Measurements from ENCODE around the gene GPR65.
"Not testable (repeated sequence)": the region's sequence is repeated elsewhere in the genome, so short reads cannot be mapped to it uniquely, and the experiment has no call there.

The GPR65 gene

DNA sequence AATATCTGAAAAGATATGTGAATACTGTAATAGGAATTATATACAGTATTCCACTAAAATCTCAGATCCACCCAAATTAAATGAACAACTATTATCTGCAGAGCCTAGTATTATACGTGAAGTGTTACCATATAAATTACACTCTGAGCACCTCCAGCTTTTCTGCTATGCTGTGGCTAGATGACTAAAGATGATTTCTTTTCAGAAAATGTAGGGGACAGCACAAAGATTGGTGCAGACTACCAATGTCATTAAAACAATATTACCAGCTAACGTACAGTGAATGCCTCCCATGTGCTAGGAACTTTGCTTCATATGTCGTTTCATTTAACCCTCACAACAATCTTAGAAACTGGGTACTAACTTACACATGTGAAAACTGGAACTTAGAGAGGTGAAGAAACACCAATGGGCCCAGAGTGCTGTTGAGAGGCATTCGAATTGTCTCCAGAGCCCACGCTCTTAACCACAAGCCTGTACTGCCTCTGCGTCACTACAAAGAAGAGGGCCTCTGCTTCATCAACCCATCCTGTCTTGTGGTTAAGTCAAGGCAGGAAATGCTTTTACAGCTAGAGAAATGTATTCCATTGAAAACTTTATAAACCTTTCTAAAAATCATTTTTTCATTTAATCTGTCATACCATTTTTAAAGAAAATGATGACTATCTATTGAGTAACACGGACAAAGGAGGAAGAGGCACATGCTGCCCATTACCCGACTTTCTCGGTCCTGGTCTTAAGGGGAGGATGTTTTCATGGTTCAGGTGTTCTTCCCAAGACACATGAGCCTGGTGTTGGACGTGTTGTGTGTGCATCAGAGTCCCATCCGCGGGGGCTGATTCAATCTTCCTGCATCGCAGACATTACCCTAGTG is 1.3 kb downstream of the GPR65 start:
- no peak for DNase-seq

DNA sequence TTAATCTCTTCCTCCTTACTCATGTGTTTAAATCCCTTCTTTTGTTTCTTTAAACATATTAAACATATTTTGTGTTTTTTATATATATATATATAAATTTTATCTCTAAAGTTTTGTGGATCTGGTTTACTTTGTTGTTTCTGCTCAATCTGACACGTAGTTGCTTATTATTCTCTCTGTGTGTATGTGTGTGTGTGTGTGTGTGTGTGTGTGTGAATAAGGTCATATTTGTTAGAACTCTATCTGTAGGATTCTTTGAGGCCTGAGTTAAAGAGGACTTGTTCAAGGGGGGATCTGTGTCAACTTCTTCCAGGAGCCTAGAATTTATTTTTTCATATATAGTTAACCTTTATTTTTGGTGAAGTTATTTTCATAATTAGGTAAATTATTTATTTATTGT is 2.7 kb downstream of the GPR65 start:
- no peak for DNase-seq

DNA sequence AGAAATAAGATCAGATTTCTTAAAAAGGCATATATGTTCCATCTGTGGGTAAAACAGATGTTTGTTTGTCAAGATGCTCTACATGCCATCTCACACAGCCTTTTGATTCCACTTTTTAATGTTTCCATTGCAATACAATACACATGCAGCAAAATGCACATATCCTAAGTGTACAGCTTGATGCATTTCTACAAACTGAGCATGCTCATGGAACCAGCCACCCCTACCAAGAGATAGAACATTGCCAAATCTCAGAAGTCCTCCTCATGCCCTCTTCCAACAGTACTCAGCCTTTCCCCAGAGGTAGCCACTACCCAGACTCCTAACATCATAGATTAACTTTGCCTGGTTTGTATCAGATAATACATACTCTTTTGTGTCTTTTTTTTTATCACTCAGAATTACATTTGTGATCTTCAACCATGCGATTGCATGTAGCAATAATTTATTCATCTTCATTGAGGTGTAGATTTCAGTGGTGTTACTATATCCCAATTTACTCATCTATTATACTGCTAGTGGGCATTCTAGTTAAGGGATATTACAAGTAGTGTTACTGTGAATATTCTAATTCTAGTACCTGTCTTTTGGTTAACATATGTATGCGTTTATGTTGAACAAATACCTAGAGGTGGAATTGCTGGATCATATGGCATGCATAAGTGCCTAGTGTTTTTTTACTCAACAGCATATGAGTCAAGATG is 3.3 kb downstream of the GPR65 start:
- no peak for DNase-seq

DNA sequence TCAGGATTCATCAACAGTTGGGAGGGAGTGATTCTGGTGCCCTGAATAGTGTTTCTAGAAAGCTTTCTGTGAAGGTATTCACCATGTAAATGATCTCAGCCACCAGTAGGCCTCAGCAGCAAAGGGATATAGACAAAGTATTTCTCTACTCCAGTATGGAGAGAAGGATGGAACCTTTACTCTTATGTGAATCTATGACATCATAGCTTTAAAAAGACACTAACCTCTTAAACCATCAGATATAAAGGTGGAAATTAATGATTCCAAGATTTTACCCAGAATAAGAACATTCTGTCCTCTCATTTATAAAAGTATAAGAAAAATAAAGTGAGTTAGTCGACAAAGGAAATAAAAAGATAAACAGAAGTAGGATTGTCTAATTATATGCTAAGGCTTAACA is 4.6 kb downstream of the GPR65 start:
- DNase-seq, result no peak

DNA sequence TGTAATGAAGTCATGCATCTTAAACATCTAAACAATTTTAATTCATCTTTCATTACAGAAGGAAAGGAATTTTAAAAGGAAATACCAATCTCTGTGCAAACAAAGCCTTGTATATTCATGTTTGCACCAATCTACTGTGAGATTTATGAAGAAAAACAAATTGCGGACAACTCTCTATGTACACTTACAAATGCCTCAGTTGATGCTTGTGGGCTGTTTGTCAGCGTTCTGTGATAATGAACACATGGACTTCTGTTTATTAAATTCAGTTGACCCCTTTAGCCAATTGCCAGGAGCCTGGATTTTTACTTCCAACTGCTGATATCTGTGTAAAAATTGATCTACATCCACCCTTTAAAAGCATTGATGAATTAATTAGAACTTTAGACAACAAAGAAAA is 5.4 kb downstream of the GPR65 start:
- no peak for DNase-seq

DNA sequence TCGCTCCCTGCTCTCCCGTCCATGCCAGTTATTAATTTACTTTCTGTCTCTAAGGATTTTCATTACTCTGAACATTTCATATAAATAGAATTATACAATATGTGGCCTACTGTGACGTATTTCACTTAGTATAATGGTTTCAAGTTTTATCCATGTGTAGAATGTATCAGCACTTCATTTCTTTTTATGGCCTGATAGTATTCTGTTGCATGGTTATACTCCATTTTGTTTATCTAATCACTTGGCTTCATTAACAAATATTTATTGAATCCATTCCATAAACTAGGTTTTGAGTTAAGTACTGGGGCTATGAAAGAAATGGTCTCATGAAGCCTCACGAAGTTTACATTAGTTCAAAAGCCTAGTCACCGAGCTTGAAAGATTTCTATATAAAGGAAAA is 7.6 kb downstream of the GPR65 start:
- no peak for DNase-seq

DNA sequence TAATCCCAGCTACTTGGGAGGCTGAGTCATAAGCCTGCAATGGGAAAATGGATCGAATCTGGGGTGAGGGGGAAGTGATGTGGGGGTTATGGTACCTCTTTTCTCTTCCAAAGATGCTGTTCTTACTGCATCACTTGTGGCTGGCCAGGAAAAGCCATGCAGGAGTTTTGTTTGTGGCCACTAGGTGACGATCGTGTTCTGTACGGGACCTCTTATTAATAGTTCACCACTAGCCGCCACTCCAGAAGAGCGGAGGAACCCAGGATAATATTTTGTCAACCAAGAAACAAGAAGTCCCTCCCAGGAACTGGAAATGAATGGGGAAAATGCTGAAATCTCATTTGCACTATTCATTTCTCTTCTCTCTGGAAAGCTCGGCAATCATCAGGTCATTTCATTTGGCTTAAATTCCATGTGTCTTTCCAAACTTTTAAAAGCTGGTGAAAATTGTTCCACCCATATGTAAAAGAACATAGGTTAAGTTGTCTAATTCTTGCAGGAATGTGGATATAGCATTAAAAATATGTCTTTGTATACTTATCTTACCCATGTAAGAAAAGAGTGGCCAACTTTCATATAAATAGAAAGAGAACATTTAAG is 8.9 kb downstream of the GPR65 start:
- peak; percentile 47 for DNase-seq

DNA sequence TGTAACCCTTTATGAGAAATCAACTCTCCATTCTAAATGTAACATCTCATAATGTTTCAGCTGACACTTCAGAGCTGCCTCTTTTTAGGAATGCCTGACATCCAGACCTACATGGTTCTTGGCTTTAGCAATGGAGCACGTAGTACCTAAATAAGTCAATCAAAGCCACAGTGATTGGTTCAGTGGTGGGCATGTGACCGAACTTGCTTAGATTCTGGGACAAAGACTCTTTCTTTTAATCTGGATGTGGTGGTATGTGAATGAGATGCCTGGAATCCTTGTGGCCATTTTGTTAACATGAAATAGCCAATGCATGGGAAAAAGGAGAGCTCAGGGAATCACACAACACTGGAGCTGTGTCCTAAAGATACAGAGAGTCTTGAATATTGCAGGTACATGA is 11.8 kb downstream of the GPR65 start:
- no peak for DNase-seq

DNA sequence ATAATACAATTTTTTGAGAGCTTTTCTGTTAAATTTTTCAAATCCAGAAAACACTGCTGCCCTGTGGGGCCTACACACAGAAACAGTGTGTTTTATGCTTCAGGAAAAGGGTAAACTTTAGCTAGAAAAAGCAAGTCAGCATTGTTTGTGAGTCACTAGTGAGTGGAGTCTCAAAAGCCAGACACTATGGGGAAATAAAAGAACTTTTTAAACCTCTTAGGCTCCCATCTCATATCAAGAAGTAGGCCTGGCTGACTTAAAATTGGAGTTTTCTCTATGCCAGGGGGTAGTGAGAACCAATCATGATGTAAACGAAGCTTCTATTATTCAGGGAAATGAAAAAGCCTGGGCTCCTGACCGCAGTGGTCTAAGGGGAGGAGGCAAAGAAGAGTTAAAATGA is 12.6 kb downstream of the GPR65 start:
- no peak for DNase-seq

DNA sequence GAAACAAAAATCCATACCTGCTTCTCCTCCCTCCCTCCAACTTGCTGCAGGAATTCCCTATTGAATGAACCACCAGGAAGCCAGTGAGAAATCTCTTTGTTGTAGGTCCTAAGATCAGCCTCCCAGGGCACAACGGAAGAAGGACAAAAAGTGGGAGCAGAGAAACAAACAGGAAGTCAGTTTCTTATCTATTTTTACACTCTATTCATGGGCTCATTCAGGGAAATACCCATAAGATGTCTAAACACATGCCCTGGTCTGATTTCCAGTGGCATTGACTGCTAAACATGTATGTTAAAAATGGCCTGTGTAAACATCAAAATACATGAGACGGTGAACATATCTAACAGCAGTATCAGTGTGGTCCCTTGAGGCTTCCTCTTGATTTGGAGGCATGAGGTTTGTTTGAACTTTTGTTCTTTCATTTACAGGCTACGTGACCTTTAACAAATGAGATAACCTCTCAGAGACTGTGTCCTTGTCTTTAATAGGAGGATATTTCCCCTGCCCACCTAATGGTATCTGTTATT is 18.8 kb downstream of the GPR65 start:
- DNase-seq, result no peak

DNA sequence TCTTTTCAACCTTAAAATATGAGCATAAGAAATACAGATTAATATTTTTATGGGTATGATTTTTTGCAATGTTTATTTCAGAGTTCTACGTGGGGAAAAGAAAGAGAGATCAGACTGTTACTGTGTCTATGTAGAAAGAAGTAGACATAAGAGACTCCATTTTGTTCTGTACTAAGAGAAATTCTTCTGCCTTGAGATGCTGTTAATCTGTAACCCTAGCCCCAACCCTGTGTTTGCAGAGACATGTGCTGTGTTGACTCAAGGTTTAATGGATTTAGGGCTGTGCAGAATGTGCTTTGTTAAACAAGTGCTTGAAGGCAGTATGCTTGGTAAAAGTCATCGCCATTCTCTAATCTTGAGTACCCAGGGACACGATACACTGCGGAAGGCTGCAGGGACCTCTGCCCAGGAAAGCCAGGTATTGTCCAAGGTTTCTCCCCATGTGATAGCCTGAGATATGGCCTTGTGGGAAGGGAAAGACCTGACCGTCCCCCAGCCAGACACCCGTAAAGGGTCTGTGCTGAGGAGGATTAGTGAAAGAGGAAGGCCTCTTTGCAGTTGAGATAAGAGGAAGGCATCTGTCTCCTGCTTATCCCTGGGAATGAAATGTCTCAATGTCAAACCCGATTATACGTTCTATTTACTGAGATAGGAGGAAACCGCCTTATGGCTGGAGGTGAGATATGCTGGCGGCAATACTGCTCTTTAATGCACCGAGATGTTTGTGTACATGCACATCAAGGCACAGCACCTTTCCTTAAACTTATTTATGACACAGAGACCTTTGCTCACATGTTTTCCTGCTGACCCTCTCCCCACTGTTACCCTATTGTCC is 19.5 kb downstream of the GPR65 start:
- DNase-seq, result not testable (repeated sequence)

DNA sequence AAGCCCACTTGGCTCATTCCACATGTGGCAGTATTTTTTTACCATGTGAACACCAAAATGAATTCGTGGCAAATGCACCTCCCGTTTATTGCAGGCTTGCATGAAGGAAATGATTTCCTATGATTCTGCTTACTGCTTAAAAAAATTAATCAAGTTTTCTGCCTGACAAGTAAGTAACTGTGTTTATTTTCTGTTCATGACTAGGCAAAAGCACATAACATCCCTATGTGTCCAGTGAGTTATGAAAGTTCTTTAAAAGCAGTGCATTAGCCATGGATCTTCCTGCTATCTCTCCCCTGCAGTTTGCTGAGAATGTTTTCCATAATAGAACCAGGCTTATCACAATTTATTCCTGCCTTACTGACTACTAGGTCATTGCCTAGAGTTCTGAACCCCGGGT is 20.4 kb downstream of the GPR65 start:
- no peak for DNase-seq

DNA sequence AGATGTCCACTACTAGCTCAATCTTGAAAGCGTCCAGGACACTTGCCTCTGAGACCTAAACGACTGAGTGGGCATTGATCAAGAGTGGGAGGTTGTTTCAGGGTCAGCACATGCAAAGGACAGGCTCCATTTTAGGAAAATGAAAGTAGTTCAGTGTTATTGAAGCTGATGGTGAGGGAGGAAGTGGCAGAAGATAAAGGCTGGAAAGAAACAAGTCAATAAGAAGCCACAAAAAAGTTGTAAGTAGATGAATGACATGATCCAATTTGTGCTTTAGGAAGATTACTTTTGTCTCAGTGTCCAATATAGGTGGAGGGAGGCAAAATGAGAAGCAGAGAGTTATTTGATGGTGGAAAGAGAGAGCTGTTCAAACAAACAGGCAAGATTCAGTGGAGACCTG is 22.0 kb downstream of the GPR65 start:
- no peak for DNase-seq

DNA sequence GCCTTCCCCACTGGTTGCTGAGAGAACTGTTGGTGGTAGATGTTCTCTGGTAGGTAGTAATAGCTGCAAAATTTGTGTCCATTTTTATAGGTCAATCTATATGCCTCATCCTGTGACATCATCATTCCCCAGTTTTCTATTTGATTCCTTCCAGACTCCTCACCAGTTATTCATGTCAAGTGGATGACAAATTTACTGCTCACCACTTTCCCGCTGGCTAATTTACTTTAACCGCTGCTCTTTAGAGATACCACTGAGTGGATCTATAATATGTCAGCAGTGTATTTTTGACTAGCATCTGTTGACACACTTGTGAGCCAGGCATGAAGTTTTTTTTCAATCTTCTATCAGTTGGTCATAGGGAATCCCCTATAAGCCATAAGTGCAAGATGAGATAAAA is 24.6 kb downstream of the GPR65 start:
- no peak for DNase-seq

DNA sequence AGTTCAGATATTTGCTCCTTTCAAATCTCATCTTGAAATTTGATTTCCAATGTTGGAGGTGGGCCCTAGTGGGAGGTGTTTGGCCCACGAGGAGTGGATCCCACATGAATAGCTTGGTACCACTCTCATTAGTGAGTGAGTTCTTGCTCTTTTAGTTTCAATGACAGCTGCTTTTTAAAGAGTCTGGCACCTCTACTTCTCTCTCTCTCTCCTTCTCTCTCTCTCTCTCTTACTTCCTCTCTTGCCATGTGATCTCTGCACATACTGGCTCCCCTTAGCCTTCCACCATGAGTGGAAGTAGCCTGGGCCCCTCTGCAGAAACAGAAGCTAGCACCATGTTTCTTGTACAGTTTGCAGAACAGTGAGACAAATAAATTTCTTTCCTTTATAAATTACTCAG is 25.1 kb downstream of the GPR65 start:
- no peak for DNase-seq

DNA sequence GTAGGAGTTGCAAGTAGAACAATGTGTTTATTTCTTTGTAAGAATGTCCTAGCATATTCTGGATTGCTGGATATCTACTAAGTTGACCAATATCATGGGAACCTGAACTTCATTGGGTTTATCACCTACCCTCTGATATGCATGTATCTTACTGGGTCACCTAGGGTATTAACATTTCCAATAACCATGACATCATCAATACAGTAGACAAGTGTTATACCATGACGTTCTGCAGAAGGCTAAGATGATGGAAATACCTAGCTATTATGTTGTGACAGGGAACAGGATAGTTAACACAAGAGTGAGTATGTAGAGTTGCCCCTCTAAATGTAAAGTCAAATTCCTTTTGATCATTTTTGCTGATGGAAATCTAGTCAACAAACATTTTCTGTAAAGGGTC is 26.0 kb downstream of the GPR65 start:
- no peak for DNase-seq

DNA sequence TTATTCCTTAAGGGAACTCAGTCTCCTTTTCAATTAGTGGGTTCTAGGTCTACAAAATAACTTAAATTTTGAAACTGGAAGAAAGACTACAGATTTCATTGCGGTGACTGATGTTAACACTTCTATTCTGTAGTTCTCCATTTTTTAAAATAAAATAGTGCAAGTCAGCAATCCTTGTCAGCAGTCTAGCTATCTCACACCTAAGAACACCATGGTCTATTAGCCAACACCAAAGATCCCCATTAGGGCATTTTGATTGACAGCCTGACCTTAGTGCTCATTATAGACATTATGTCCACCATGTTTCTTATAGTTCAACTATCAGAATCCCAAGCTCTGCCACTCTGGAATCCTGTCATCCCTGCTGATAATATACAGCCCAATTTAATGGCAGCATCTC is 27.4 kb downstream of the GPR65 start:
- no peak for DNase-seq

DNA sequence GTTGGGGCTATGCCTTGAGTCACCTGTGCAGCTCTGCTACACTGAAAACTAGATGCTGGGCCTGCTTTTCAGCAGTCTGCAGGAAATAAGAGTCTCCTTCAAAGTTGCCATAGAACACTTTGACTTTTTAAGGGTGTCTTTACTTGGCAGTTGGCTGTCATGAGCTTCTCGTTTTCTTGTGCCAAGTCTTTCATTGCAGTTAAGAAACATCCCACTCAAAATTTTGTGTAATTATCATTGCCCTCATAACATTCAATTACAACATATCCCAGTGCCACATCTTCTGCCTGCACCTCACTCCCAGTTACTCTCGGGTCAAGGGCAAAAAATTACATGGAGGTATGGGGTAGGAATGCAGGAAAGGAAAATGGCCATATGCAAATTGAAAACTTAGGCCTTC is 29.1 kb downstream of the GPR65 start:
- no peak for DNase-seq

DNA sequence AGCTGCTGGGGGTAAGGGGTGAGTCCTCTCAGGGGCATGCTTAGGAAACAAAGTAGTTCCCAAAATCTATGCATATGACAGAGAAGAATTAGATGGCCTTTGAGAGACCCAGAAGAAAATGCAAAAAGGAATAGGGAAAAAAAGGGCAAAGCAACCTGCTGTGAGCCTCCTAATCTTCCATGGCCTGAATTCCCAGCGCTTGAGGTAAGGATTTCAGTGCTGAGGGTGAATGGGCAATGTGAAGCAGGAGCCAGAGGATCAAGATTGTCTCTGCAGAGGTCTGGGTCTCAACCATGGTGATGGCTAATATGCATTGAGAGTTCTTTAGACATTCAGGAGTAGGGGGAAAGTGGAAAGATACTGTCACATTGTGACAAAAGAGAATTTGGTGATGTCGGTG is 31.5 kb downstream of the GPR65 start:
- no peak for DNase-seq

DNA sequence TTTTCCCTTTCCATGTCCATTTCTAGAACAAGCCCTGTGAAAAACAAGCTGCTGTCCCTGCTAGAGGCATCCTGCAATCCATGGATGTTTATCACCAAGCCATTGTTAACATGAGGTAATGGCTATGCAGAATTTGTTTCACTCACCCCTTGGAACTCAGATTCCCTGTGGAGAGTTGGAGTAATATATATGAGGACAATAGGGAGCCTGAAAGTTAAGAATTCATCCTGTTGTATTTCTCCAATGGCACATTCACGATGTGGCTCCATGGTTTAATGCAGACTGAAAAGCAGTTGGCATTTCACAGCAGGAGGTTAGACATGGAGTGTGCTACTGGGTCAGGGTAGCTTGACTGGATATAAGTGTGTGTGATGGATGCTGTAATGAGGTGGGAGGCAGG is 32.4 kb downstream of the GPR65 start:
- no peak for DNase-seq

DNA sequence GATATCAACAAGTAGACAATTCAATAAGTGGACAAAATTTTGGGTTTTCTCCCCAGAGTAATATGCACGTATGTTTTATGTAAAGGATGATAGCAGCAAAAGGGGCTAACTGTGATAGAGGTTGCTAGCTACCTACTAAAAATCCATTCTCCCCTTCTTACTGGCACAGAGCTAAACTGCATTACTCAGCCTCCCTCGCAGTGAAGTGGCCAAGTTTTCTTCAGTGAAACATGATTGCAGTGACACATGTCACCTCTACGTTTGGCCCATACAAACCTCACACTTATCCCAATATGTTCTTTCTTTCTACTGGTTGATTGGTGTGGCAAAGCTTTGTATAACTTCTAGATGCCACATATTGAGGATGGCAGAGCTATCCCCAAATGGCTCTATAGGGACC is 34.3 kb downstream of the GPR65 start:
- no peak for DNase-seq

DNA sequence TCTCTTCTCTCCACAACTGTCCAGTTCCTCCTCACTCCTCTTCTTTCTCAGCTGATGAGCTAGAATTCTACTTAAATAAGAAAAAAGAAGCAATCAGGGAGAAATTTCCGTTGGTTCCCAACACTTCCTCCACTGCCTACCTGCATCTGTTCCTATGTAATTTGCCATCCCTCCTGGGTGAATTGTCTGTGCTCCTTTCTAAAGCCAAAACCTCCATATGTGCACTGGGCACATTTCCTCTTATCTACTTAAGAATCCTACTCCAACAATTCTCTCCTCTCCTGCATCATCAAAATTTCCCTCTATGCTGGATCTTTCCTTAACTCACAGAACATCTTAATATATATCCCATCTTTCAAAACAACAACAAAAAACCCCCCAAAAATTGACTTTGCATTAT is 35.2 kb downstream of the GPR65 start:
- no peak for DNase-seq
